Amygdala (tissue), 56 donors: ENCODE measurements around the gene RAB35.

Source experiments
- DNase-seq, 56 donors: peaks; one replicate each; lab custom pipeline; 2025; lab: John Stamatoyannopoulos, UW

Gene RAB35

GRCh38 chr12:120134307-120134980 is 17.9 kb upstream of the RAB35 start:
- DNase-seq: no peak

- DNase-seq: no peak
Measured at GRCh38 chr12:120132863-120133385, 16.4 kb upstream of the RAB35 start.

- DNase-seq: no peak
Measured at GRCh38 chr12:120132054-120132836, 15.7 kb upstream of the RAB35 start.

- DNase-seq: no peak
Measured at GRCh38 chr12:120131116-120131515, 14.6 kb upstream of the RAB35 start.

GRCh38 chr12:120130011-120130410 is 13.5 kb upstream of the RAB35 start:
- DNase-seq: no peak

GRCh38 chr12:120126635-120127005 is 10.1 kb upstream of the RAB35 start:
- DNase-seq: no peak

GRCh38 chr12:120125792-120126634 is 9.5 kb upstream of the RAB35 start:
- no peak for DNase-seq

- no peak for DNase-seq
Measured at GRCh38 chr12:120125029-120125428, 8.5 kb upstream of the RAB35 start.

- DNase-seq: no peak
Measured at GRCh38 chr12:120121766-120122293, 5.3 kb upstream of the RAB35 start.

- no peak for DNase-seq
Measured at GRCh38 chr12:120121343-120121742, 4.8 kb upstream of the RAB35 start.

- no peak for DNase-seq
Measured at GRCh38 chr12:120119271-120119973, 2.9 kb upstream of the RAB35 start.

GRCh38 chr12:120118321-120119061 is 1.9 kb upstream of the RAB35 start:
- peak in 1 of 56 donors; percentile 6 for DNase-seq

- no peak for DNase-seq
Measured at GRCh38 chr12:120117961-120118320, 1.4 kb upstream of the RAB35 start.

- DNase-seq: peak in 54 of 56 donors; percentile 35 to 97 (median 88)
Measured at GRCh38 chr12:120116792-120117651, 469 bp upstream of the RAB35 start.

GRCh38 chr12:120115692-120116440 is 687 bp downstream of the RAB35 start:
- peak in 2 of 56 donors; percentile 19 to 29 for DNase-seq

- no peak for DNase-seq
Measured at GRCh38 chr12:120115066-120115465, 1.5 kb downstream of the RAB35 start.
